ENCODE data around the gene STK33.

Gene STK33

DNA sequence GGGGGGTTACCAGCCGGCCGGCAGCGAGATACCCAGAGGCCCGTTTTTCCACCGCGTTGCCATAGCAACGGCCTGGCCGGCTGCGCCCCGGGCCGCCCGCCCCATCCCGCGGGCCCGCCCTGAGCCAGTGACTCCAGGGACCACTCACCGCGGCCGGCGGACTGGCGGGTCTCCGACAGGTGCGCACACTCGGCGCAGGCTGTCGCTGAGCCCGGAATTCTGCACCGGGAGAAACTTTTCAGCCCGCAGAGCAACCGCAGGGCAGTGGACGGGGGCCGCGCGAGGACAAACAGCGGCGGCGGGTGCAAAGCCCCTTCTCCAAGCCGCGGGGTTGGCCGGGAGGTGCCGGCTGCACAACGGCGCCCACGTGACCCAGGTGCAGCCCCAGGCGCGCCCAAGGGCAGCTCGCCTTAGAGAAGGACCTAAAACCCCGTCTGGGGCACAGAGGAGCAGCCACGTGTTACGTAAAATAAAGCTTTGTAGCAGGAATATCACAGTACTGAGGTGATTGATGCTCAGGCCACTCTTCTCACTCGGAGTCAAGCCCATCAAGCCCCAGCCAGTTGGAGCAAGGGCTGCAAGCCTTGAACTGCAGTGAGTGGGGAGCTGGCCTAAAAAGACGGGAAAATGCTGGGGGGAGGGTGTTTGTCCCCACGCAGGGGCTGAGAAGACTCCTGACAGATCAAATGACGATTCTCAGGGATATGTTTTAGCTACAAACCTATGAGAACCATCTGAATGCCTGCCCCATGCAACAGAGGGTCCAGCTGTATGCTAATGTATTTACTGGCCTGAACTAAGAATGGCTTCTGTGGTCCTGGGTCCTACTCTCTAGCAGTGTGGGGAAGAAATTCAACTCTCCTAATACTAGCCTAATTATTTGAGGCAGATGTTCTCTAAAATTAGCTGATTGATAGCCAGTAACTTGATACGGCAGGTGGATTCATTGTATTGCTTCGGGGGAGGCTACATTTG lies at the start of gene STK33:
STK33 (minus strand) TSS at position 294 of the 975 bp plus-strand sequence. CDS start 119,323 bp downstream, outside the sequence.
- DNase-seq (ENCODE audit: low read depth, low spot score), result no peak

DNA sequence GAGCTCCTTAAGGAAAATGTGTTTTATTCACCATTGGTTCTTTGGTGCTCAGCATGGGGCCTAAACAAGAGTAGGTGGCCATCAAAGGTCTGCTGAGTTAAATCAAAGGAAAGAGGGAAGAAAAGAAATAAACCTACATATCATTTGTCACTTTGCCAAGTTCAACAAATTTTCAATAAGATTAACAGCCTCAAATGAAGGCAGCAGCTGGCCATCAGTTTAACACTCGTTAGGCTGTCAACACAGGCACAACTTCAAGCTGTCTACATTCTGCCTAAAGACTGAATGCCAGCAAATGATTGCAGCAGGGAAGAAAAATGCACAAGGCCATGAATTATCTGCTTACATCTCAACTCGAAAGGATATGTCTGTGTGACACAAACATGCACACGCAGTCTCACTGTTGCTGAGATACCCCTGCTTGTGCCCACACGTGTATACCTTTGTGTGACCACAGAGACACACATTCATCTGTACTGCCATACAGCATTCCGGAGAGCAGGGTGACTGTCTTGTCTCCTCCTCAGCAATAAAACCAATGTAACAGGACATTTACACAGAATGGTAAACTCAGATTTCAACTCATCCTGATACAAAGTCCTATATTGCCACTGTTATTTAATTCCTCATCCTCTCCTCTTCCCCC lies 48.3 kb upstream of the STK33 start:
- DNase-seq (ENCODE audit: low read depth, low spot score), result no peak

DNA sequence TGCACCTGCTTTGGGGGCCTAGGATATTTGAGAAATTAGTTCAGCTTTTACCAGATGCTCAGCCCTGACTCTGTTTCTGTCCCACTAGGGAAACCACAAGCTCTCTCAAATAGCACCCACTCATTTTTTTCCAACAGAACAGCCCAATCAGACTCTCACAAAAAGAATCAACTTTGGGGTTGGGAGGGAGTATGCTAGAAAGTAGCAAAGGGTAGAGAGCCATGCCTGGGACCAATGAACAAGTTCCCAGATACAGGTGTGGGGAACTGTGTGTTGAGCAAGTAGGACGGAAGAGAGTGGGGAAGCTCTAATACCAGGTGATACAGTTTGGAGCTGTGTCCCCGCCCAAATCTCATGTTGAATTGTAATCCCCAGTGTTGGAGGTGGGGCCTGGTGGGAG lies 47.3 kb upstream of the STK33 start:
- DNase-seq (ENCODE audit: low read depth, low spot score), result no peak

DNA sequence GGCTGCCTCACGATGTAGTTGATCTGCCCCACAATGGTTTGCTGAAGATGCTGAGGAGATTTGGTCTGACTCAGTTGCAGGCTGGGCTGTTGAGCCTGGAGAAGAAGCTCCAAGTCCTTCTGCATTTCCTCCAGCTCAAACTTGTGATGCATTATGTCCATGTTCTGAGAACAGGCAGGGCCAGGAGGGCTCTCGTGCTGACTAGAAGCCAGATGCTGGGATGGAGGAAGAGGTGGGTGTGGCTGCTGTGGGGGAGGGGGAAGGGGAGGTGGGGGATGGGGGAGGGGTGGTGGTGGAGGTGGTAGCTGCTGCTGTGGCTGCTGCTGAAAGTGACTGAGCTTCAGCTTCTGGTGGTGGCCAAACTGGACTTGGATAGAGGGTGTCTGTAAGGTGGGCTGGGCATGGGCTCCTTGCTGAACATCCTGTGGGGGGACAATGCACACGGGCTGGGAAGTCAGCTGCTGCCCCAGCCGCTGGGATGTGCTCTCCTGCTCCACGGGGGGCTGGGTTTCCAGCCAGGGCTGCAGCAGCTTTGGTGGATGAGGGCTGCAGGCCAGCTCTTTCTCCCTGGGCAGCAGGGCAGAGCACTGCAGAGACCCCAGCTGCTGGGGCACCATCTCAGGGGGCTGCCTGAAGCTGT lies 46.4 kb upstream of the STK33 start:
- DNase-seq (ENCODE audit: low read depth, low spot score), result no peak

DNA sequence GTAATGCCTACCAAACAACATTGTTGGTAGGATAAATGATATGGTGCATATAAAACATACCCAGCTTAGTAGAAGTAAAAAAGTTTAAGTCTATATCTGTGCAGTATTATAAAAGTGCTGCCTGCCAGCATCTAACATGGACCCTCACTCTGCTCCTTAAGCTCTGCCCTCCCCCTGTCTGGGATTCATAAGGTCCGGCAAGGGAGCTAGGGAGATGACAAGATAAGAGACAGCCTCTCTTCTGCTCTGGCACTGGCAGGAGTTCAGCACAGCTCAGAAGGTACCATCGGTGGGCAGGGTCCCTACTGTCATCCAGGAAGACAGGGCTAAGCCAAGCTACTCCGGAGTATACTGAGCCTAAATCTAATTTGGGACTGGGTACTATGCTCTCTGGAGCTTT lies 45.6 kb upstream of the STK33 start:
- no peak for DNase-seq (ENCODE audit: low read depth, low spot score)

DNA sequence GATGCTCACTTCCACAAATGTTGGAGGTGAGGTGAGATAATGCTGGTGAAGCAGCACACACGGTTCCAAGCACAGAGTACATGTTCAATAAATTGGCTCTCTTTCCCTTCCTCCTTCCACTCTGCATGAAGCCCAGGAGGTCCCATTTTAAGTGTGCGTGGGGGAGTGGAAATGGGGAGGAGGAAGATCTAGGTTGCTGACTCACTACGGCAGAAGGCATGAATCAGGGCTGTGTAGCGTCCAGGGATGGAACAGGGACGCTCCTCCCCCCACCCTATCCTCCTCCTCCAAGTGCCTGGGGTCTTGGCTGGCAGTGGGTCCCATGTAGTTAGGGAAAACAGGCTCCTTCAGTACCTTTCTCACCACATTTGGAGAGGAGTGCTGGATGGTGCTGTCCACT lies 44.3 kb upstream of the STK33 start:
- no peak for DNase-seq (ENCODE audit: low read depth, low spot score)

DNA sequence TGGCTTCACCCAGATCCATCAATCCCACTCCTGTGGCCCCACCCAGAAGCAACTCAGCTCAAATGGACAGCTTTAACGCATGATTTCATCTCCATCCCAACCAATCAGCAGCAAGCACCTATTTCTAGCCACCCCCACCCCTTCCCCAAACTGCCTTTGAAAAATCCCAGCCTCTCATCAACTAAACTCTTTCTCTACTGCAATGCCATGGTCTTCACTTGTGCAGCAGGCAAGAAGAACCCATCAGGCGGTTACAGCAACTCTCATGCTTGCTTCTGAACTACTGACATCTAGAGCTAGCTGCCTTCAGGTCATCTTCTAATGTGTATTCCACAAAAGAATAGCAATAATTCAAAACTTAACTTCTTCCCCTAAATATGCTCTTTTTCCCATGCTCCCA lies 42.1 kb upstream of the STK33 start:
- DNase-seq (ENCODE audit: low read depth, low spot score), result no peak

DNA sequence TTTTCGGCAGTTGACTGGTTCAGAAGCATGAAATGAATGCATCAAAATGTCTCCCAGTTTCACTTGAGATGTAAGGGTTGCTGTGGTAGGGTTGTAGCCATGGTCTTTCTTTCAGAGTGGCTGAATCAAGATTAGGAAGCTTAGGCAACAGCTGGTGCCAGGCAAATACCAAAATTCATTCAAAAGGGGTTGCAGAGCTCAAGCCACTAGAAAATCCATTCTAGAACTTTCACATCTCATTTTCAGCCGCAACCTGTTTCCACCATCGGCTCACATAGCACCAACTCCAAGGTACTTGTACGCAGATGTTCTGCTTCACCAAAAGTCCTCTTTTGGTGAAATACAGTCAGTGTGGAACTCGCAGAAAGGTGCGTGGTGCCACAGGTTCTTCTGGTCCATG lies 40.5 kb upstream of the STK33 start:
- no peak for DNase-seq (ENCODE audit: low read depth, low spot score)

DNA sequence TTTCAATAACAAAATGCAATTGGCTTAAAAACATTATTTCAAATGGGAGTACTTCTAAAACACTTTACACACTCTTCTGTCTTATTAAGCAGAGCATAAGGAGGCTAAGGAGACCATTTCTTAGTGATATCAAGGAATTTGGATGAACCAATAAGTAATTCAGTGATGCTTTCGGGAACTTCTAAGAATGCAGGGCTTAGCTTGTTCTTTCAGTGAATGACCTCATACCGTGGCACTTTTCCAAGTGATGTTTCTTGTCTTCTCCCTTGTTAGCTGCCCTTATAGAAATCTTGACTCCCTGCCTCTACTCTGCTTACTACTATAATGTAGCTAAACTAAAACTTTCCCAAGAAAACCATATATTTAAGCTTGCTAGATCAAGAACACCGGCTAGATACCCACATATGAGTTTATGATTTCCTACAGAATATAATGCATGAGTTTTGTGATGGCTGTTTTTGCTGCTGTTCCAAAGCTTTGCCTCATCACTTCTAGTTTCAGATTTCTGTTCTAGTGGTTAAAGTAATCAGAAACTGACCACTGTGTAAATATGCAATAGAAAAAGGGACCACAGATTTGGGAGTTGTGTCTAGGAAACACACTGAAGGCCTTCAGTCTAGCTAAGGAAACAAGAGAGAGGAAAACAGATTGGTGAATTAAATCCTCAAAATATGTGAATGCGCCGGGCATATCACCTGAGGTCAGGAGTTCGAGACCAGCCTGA lies 37.5 kb upstream of the STK33 start:
- DNase-seq (ENCODE audit: low read depth, low spot score), result no peak

DNA sequence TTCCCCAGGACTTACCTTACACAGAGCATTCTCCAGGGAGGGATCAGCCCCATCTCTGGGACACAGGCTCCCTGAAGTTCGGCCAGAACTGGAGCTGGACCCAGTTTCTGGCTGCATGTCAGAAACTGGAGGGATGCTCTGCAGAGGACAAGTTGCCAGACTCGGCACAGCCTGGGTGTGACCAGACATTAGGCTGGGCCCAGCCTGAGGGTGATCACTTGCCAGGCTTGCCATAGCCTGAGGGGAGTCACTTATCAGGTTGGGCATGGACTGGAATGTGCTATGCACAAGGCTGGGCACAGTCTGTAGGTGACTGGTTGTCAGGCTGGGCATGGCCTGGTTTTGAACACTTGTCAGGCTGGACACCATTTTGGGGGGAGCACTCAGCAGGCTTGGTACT lies 30.7 kb upstream of the STK33 start:
- no peak for DNase-seq (ENCODE audit: low read depth, low spot score)

DNA sequence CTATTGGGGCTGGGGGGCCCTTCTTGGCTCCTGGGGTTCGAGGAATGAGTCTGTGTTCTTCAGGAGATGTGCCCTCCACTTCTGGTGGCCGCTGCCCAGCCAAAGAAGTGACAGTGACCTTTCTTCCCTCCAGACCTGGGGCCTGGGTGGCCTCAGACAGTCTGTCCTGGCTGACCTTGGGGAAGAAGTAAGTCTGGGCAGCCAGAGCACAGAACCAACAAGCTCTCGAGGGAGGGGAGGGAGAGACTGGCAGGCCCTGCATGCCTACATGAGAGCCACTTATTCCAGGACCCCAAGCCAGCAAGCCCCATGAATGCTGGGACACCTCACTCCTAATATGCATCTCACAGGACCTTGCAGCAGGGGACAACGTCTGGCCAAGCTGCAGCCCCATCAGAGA lies 27.1 kb upstream of the STK33 start:
- DNase-seq (ENCODE audit: low read depth, low spot score), result no peak

DNA sequence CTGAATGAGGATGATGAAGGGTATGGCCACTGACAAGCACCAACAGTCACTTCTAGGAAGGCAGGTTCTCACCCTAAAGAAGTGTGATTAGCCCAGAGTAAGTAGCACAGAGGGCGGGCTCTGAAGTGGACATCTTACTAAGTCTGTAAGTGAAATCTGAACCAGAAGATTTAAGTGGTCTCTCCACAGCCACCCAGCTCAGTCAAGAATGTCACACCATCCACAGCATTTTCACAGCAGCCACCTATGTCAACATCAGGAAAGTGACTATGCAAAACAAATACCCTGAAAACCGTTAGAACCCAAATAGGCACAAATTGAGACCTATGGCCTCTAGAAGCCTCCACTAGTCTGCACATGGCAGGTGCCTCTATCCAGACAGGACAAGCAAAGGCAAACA lies 23.0 kb upstream of the STK33 start:
- no peak for DNase-seq (ENCODE audit: low read depth, low spot score)

DNA sequence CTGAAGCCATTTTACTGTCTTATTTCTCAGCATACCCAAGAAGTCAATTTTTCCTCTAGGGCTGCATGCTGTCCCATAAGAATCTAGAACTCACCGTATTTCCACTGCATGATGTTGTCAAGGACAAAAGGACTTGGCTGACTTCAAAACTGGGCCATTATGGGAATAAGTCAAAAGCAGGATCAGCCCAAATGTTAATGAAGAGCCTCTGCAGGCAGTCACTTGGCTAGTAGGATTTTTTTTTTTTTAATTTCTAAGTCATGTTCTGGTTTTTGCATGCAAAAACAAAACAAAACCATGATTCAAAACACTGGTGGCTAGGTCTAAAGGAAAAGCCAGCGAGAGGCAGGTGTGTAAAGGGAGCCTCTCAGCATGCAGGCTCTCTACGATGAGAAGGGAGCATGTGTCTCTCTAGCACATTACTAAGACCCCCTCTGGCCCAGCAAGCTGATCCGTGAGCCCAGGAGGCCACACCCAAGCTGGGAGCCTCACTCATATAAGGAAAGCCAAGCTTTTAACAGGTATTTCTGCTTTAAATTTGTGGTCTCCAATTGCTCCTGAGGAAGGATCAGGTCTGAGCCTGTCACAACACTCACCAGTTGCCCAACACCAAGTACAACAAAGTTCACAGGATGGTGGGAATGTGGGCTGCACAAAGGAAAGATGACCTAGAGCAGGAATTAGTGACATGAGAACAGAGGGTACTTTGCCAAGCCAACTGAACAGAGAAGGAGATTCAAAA lies 21.4 kb upstream of the STK33 start:
- no peak for DNase-seq (ENCODE audit: low read depth, low spot score)

DNA sequence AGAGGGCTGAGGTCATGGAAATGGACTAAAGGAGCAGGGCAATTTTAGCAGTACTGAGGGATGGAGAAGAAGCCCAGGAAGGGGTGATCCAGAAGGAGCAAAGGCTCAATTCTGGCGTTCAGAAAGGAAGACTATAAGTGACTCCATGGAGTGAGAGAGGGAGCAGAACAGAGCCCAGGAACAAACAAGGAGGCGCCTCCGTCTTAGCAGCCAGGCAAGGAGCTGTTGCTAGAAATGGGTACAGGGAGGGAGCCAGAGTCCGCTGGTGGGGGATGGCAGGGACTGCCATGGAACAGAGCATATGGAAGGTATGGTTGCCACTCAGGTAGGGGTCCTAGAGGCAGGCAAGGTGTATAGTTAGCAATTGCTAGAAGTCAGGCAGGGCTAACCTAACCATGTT lies 20.5 kb upstream of the STK33 start:
- no peak for DNase-seq (ENCODE audit: low read depth, low spot score)

DNA sequence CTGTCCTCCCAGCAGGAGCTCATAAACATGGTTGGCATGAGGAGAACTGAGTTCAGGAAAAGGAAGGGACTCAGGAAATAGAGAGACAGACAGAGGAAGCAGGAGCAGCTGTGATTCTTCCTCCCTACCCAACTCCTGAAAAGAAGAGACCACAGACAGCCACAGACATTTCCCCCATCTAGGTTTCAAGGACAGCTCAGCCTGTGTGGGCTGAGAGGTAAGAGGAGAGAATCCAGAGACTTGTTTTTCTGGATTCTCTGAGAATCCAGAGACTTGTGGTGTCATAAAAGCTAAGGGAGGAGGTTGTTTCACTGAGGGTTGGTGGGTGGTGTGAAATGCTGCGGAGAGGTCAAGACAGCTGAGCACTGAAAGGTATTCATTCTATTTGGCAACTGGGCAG lies 19.0 kb upstream of the STK33 start:
- DNase-seq (ENCODE audit: low read depth, low spot score), result no peak

DNA sequence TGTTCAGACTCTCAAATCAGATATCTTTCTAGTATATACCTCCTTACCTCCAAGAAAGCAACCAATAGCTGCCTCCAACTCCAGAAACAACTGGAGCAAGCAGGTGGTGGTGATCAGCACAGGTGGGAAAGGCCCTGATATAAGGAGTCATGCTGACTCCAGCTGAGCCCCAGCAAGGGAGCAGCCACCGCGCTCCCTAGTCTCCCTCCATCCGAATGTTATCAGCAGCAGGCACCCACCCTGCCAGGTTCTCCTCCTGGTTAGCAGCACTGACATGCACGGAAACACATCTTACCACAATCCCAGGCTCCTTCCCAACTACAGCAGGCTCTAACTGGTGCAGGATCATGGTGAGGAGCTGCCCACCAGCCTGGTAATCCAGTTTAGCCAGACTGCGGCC lies 18.5 kb upstream of the STK33 start:
- DNase-seq (ENCODE audit: low read depth, low spot score), result no peak

DNA sequence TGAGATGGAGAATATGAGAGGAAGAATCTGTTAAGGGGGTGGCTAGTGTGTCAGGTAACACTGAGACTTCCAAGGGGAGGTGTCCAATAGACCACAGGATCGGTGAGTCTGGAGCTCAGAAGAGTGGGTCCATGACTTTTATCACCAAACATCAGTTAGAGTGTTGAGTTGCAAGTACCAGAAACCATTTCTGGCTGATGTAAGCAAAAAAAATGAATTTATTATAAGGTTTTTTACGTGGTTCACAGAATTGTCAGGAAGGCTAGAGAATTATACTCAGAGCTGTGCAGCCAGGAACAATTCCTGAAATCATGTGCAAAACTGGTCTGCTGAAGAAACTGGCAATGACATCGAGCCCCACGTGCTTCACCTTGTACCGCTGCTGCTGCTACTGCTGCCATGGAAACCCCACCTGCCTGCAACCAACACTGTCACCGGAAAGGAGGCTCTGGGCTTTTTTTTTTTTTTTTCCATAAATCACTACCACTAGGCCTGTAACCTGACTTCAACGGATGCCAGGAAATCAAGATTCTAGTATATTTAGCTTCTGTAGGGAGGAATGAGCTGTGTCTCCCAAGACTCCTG lies 16.6 kb upstream of the STK33 start:
- DNase-seq (ENCODE audit: low read depth, low spot score), result no peak

DNA sequence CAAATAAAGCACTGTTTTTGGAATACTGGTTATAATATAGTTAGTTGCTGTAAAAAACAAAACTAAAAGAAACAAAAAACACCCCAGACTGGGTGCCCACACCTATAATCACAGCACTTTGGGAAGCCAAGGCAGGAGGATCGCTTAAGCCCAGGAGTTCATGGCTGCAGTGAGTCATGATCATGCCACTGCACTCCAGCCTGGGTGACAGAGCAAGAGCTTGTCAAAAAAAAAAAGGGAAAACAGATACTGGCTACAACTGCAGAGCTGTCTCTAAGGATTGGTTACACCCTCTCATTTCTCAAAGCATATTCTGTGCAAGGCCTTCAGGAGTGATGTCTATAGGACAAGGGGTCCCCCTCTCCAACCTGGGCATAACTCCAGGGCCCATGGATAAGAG lies 14.6 kb upstream of the STK33 start:
- DNase-seq (ENCODE audit: low read depth, low spot score), result no peak

DNA sequence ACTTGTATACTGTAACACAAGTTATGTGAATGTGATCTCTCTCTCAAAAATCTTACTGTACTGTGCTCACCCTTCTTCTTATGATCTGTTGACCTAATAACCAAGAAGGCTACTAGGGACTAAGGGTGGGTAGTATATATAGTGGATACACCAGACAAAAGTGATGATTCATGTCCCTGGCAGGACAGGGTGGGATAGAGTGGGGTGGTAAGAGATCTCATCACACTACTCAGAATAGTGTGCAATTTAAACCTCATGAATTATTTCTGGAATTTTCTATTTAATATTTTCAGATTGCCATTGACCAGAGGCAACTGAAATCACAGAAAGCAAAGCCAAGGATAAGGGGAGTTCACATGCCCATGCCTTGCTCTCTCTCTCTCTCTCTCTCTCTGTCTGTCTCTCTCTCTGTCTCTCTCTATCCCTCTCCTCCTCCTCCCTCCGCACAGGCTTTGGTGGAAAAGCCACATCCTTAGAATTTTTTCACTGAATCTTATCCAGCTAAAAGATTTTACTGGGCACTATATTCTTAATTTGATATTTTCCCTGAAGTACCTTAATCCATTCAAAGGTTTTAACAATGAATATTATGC lies 12.0 kb upstream of the STK33 start:
- no peak for DNase-seq (ENCODE audit: low read depth, low spot score)

DNA sequence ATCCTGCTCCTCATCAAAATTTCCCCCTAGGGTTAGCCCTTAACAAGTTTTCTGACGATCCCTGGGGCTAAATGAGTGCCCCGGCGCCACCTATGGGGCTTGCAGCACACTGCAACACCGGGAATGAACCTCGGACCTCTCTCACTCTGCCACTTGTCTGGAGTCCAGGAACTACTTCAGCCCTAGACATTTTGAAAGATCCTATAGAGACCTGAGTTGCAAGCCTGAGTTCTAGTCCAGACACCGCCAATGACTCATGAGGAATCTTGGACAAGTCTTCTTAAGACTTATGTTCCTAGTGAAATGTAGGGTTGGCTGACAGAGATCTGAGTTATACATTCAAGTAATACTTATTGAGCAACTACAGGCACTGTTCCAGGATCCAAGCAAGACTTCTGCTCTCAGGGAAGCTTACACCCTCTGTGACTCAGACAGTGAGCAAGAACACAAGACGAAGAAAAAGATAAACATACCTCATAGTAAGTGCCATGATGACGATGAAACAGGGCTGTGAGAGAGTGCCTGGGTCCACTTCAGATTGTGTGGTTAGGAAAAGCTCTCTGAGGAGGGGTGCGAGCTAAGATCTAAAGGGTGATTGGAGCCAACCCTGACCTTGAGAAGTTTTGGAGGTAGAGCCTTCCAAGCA lies 10.2 kb upstream of the STK33 start:
- no peak for DNase-seq (ENCODE audit: low read depth, low spot score)
